Raji (cell line): ENCODE measurements around the gene NDUFB11.

Experiments used
- POLR2A ChIP-seq: IDR thresholded peaks from 2 replicates; pipeline ENCODE4 v1.6.1; 2011; ENCODE audit warnings: low read depth, low read length, control low read depth; ENCODE audit not compliant: insufficient read depth

Gene NDUFB11

GRCh38 chrX:47144626-47145394, at the start of gene NDUFB11, which contains the start of gene RBM10:
Gene NDUFB11, minus strand, starts transcription at chrX:47144702. Its CDS starts 23 bp downstream, at chrX:47144679.
Gene RBM10, plus strand, starts transcription at chrX:47145221. Its CDS starts 2,261 bp downstream, at chrX:47147482.
- TF ChIP-seq POLR2A: peak; percentile 69

DNA sequence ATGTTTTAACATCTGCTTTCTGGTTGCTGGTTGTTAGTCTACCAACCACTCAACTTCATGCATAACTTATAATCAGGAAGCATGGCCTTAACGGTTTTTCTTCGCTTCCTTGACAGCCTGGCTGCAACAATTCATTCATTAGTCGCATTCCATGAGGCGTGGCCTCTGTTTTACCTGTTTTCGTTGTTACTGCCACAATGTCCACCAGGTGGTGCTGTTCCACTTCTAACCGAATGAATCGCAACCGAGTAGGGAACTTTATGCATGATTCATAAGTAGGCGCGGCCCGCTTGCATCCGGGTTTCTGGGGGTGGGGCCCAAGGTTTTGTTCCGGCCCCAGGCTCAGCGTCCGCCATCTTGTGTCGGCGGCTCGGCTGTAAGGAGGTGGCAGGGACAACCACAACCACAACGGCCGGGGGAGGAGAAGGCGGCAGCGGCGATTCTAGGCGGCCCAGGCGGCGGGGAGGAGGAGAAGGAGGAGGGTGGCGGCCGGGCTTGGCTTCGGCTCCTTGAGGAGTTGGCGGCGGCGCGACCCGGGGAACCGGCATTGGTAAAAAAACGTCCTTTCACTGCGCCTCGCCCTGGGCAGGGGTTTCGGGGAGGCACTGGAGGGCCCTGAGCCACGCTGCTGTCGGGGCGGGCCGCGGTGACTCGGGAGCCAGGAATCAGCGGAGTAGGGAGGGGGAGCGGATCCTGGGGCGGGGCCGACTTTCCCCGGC, 49.1 kb upstream of the NDUFB11 start, which contains the start of gene UBA1:
Gene UBA1, plus strand, starts transcription at position 355 of the 719 bp plus-strand sequence. CDS start 4,974 bp downstream, outside the sequence.
- peak; percentile 60 for TF ChIP-seq POLR2A

DNA sequence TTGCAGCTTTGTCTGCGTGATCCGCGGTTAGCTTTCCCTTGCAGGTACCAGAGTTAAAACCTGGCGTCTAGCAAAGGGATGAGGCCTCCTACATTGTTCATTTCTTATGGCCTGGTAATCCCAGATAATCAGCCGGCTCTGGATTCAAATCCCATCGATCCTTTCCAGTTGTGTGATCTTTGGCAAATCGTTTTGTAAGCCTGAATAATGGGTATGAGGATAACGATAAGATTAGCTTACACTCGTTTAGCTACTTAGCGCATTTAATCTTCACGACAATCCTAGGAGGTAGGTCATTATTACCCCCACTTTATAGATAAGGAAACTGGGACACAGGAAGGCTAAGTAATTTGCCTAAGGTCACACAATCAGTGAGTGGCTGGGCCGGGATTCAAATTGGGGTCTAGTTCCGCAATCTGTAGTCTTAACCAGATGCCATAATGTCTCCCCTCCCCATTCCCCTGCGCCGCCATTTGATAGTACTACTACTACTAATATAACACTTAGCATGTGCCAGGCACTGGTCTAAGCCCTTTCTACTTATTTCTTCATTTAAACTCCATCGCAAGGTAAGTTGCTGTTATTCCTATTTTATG, 47.4 kb upstream of the NDUFB11 start:
- no peak for TF ChIP-seq POLR2A

DNA sequence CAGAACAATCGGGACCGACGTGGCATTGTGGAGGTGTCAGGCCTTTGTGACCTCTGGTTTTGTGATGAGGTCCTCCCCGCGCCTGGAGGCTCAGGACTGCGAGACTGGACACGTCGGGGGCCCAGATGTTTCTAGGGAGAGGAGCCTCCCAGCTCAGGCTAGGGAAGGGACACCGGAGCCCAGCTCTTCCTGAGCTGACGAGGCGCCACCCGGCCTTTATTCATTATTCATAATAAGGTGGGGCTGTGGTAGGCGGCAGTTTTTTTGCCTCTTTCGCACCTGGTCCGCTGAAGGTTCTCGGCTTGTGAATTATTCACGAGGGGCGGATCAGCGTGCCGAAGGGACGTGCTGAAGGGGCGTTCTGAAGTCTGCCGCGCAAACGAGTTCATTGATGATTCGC, 46.8 kb upstream of the NDUFB11 start:
- peak; percentile 47; the same call in 1 of the 2 replicates for TF ChIP-seq POLR2A

DNA sequence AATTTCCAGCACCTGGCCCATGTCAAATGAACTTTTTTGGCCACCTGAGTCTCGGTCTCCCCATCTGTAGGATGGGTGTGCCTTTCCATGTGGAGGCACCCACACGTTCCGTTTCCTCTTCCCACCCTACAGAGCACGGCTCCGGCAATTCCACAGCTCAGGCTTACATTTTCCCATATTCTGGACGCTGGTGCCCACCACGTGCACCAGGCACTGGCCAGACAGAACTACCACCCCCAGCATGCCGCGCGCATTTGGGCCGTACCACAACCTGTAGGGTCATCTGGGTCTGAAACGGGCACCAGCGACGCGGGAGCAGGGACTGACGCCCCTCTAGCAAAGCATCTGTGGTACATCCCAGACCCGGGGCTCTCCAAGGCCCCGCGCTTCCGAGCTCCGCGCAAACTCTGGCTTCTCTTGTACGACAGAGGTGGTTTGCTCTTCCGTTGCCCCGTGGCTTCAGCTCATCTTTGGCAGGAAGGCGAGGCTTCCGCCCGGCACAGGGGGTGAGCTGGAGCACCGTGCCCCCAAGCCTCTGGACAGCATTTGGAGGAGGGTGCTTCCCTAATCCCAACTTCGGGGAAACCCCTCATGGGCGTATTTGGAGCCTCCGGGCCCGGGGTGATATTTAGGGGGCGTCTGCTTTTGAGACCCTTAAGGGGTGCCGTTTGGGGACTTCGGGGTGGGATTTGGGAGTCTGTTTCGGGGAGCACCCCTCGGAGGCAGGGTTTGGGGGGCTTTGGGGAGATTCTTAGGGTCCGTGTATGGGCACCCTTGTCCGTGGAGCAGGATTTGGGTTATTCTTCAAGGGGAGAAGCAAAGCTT, 46.2 kb upstream of the NDUFB11 start:
- TF ChIP-seq POLR2A: peak; percentile 91

DNA sequence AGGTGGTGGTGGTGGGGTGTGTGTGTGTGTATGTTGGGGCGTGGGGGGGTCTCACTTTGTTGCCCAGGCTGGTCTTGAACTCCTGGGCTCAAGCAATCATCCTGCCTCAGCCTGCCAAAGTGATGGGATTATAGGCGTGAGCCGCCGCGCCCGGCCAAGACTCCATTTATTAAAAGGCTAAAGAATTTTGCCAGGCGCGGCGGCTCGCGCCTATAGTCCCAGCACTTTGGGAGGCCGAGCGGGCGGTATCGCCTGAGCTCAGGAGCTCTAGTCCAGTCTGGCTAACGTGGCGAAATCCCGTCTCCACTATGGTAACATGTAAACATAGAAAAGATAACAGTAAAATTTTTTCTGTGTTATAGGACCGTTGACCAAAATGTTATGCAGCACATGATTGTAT, 45.4 kb upstream of the NDUFB11 start:
- no peak for TF ChIP-seq POLR2A

GRCh38 chrX:47187106-47187677, 42.7 kb upstream of the NDUFB11 start:
- no peak for TF ChIP-seq POLR2A

DNA sequence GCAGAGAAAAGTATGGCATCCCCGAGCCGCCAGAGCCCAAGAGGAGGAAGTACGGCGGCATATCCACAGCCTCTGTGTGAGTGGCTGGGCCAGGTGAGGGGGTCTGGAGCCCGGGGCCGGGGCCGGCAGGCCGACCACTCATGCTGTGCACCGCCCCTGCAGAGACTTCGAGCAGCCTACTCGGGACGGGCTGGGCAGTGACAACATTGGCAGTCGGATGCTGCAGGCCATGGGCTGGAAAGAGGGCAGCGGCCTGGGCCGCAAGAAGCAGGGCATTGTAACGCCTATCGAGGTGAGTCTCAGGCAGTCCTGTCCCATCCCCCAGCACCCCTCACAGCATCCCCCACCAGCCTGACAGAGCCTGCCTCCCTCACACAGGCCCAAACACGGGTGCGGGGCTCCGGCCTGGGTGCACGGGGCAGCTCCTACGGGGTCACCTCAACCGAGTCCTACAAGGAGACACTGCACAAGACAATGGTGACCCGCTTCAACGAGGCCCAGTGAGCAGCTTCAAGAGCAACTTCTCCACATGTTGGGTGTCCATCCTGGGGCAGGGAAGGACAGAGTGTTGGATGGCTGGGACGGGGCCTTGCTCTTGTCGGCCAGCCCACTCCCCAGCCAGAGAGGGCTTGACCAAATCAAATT, 41.7 kb upstream of the NDUFB11 start:
- no peak for TF ChIP-seq POLR2A

GRCh38 chrX:47185241-47185640, 40.7 kb upstream of the NDUFB11 start:
- no peak for TF ChIP-seq POLR2A

DNA sequence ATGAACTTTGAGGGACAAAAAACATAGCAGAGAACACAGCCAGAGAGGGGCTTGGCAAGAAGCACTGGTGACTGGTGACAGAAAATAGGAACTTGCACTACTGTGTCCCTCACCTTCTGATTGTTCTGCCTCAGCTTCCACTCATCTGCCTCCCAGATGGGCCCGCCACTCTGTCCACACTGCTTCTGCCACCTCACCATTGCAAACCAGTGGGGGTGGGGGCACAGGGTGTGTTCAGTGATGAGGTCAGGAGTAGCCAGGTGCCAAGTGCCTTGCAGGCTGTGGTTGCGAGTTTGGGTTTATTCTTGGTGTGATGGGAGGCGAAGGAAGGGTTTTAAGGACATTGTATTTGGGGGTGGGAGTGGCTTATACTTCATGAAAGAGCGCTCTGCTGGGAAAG, 40.0 kb upstream of the NDUFB11 start:
- TF ChIP-seq POLR2A: no peak

DNA sequence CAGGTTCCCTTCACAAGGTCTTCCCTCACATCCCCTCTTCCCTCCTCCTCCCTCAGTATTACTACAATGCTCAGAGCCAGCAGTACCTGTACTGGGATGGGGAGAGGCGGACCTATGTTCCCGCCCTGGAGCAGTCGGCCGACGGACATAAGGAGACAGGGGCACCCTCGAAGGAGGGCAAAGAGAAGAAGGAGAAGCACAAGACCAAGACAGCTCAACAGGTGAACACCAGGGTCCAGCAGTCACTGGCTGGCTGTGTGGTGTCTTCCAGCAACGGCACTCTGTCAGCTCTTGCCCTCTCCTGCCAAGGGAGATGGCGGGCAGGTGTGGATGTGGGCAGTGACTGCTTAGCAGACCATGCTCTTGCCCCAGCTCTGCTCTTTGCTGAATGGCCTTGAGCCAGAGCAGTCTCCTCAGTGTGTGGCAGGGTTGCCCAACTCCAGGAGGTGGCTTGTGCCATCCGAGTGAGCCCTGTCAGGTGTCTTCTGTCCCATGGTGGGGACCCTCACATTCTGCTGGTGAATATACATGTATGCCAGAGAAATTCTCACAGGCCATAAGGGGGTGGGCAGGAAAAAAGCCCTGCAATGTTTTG, 37.7 kb upstream of the NDUFB11 start:
- TF ChIP-seq POLR2A: no peak

DNA sequence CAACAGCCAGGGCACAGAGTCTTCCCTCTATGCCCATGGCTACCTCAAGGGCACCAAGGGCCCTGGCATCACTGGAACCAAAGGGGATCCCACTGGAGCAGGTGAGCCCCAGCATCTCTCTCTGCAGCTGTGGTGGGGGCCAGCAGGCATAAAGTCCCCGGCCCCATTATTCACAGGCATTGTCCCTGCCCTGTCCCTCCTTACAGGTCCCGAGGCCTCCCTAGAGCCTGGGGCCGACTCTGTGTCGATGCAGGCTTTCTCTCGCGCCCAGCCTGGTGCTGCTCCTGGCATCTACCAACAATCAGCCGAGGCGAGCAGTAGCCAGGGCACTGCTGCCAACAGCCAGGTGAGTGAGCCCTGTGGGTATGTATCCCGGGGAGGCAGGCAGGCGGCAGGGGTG, 36.8 kb upstream of the NDUFB11 start:
- no peak for TF ChIP-seq POLR2A

DNA sequence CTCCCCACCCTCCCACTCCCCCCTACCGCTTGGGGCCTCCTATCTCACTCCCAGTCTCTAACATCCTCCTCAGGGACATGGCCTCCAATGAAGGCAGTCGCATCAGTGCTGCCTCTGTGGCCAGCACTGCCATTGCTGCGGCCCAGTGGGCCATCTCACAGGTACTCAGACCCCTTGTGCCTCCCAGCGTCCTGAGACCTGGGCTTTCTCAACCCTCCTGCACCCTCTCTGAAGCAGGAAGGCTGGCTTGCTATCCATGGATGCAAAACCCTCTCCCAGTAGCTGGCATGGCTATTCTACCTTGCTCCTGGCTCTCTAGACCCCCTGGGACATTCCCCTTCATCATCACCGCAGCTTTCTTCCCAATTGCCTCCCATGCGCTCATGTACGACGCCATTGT, 35.8 kb upstream of the NDUFB11 start:
- TF ChIP-seq POLR2A: no peak

- TF ChIP-seq POLR2A: no peak
Measured at GRCh38 chrX:47179928-47180255, 35.4 kb upstream of the NDUFB11 start.
